ENCODE data around the gene NUP35.
"Not testable (repeated sequence)": the region's sequence is repeated elsewhere in the genome, so short reads cannot be mapped to it uniquely, and the experiment has no call there.

The NUP35 gene

DNA sequence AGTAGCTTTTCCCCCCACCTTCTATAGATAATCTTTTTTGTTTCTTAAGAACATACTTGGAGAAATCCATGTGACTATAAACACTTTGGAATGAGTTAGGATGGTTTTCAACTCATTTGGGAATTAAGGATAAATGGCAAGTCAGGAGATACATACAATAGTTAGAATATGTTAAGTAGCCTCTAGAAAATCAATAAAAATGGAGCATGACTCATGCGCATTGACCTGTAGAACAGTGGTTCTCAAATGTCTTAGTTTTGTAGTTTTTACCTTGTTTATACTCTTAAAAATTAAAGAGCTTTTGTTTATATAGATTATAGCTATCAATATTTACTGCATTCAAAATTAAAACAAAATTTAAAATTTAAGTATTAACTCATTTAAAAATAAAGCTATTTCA is 24.7 kb downstream of the NUP35 start:
- no peak for DNase-seq

GRCh38 chr2:183149489-183149888 is 25.2 kb downstream of the NUP35 start:
- DNase-seq = no peak

GRCh38 chr2:183152280-183152679 is 28.0 kb downstream of the NUP35 start:
- DNase-seq = not testable (repeated sequence)

- no peak for DNase-seq
Observed at GRCh38 chr2:183153967-183154366, 29.7 kb downstream of the NUP35 start.

GRCh38 chr2:183154772-183155171 is 30.5 kb downstream of the NUP35 start:
- not testable (repeated sequence) for DNase-seq

- no peak for DNase-seq
Observed at GRCh38 chr2:183157131-183157530, 32.9 kb downstream of the NUP35 start.

DNA sequence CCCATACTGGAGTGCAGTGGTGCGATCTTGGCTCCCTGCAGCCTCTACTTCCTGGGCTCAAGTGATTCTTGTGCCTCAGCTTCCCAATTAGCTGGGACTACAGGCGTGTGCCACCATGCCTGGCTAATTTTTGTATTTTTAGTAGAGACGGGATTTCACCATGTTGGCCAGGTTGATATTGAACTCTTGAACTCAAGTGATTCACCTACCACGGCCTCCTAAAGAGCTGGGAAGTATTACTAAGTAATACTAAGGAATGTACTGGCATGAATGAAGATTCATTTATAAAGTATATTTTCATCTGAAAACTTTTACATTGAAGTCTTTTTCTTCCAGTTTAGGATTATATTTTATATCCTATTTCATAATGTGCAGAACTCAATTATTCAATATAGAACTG is 38.1 kb downstream of the NUP35 start:
- no peak for DNase-seq

DNA sequence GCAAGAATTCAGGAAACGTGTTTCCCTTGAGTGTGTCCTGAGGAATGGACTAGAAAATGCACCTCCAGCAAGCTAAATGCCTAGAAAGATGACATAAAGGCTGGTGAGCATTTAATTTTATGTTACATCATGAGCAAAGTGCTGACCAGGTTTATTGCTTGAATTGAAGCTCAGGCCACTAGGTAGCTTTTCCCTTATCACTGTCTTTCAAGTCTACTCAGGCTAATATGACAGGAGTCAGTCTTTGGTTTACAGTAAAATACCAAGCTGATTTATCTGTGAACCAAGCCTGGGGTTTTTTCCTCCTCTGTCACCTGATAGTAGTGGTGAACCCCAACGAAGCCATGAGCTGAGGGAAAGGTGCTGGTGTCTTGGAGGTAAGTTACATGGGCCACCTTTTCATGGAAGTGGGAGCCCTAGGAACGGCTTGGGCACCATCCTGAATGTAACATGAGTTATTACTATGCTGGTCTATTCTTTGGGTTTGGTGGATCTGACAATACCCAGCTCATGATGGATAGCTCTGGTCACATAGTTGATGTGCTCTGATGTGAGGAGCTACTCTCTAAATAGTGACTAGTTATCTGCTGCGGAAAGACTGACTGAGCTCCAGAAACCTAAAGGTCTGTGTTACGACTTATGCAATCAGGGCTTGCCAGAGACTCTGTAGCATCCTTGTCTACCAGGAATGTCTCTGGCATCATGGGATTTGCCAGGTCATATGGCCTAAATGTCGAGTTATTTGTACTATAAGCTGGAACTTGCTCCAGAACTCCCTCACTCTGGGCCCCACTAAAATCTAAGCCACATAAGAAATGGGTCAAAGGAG is 39.8 kb downstream of the NUP35 start:
- no peak for DNase-seq

- no peak for DNase-seq
Observed at GRCh38 chr2:183164650-183165015, 40.4 kb downstream of the NUP35 start.

GRCh38 chr2:183166210-183166609 is 42.0 kb downstream of the NUP35 start:
- no peak for DNase-seq

GRCh38 chr2:183166976-183167375 is 42.7 kb downstream of the NUP35 start:
- DNase-seq = not testable (repeated sequence)

GRCh38 chr2:183172220-183172887 is 48.1 kb downstream of the NUP35 start:
- no peak for DNase-seq

GRCh38 chr2:183179156-183179555 is 54.9 kb downstream of the NUP35 start:
- no peak for DNase-seq

GRCh38 chr2:183185534-183185933 is 61.3 kb downstream of the NUP35 start:
- DNase-seq = no peak

DNA sequence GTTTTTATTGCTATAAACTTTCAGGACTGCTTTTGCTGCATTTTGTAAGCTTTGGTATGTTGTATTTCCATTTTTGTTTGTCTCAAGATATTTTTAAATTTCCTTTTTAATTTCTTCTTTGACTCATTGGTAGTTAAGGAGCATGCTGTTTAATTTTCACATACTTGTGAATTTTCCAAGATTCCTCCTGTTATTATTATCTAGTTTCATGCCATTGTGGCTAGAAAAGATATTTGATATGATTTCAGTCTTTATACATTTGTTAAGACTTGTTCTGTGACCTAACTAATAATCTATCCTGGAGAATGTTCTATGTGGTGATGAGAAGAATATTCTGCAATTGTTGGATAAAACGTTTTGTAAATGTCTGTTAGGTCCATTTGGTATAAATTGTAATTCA is 62.1 kb downstream of the NUP35 start:
- DNase-seq = no peak

DNA sequence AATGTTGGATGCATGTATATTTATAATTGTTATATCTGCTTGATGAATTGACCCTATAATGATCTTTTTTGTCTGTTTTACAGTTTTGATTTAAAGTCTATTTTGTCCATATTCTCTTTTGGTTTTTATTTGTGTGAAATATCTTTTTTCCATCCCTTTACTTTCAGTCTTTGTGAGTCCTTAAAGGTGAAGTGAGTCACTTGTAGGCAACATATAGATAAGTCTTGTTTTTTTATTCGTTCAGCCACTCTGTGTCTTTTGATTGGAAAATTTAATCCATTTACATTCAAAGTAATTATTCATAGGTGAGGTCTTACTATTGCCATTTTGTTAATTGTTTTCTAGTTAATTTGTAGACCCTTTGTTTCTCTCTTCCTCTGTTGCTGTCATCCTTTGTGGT is 62.5 kb downstream of the NUP35 start:
- no peak for DNase-seq

- DNase-seq = no peak
Observed at GRCh38 chr2:183192343-183192742, 68.1 kb downstream of the NUP35 start.

GRCh38 chr2:183193904-183194303 is 69.7 kb downstream of the NUP35 start:
- DNase-seq = no peak

GRCh38 chr2:183195397-183195796 is 71.2 kb downstream of the NUP35 start:
- DNase-seq = no peak

DNA sequence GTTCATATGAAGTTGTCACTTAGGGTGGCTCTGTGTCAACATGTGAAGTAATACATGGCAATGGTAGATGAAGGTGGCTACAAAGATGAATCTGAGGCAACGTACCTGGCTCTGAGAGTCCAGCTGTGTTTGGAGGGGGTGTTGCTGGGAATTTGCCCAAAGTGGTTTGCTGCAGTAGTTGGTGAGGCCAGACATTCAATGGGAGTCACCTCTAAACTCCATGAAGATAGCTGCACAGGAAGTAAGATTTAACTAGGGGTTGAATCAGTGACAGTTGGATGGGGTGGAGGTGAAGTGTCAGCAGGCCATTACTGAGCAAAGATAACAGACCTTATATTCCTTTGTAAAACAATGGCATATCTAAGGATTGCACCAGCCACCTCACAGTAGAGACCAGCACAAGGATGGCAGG is 71.8 kb downstream of the NUP35 start:
- DNase-seq = no peak

GRCh38 chr2:183204397-183204796 is 80.2 kb downstream of the NUP35 start:
- DNase-seq = no peak

- no peak for DNase-seq
Observed at GRCh38 chr2:183207110-183207509, 82.9 kb downstream of the NUP35 start.

GRCh38 chr2:183209395-183210028 is 85.3 kb downstream of the NUP35 start:
- DNase-seq = no peak

Measured in activated gamma-delta T cell treated with Interleukin-2 at 50 U/mL for 16 hours (primary cell).